ENCODE results near the gene TBC1D23. TPM values are rescaled to one million over a fixed set of nuclear protein-coding genes. Genes with fewer than 3 reads are reported as not detected.

TBC1D23 gene
- total and polyA plus RNA-seq, 2 experiments from 2014 or later: 27.1 to 61.9 TPM

GRCh38 chr3:100330651-100331050 lies 69.9 kb downstream of the TBC1D23 start:
- Histone ChIP-seq H2AFZ (no peak overlapping the region), H3K4me2 (no peak overlapping the region), H3K9me3 (ENCODE audit: low read depth) (no peaks in the 10 kb centered on the region), H3K4me1 (ENCODE audit: insufficient read depth) (peaks cover 11% of the 10 kb centered on the region), H3K27ac (no peak overlapping the region), H3K9me2 (replicated peaks; ENCODE audit: insufficient read depth) (no peaks in the 10 kb centered on the region), H3K4me3 (no peak overlapping the region), H3K27me3 (no peaks in the 10 kb centered on the region), H3K79me2 (peaks cover 5% of the 10 kb centered on the region), H4K20me1 (ENCODE audit: insufficient read depth, poor library complexity, severe bottlenecking) (no peaks in the 10 kb centered on the region), H3K36me3 (replicated peaks; ENCODE audit: insufficient read depth, low read depth) (no peaks in the 10 kb centered on the region)
- DNase-seq (ENCODE audit: low spot score): no peak
- TF ChIP-seq EZH2 (IDR thresholded peaks at IDR 0.05; ENCODE audit: borderline replicate concordance): no peak
- TF ChIP-seq EZH2phosphoT487 (IDR thresholded peaks at IDR 0.05; ENCODE audit: low read depth, severe bottlenecking, unreplicated experiment): no peak
- TF ChIP-seq, protein P1, sequence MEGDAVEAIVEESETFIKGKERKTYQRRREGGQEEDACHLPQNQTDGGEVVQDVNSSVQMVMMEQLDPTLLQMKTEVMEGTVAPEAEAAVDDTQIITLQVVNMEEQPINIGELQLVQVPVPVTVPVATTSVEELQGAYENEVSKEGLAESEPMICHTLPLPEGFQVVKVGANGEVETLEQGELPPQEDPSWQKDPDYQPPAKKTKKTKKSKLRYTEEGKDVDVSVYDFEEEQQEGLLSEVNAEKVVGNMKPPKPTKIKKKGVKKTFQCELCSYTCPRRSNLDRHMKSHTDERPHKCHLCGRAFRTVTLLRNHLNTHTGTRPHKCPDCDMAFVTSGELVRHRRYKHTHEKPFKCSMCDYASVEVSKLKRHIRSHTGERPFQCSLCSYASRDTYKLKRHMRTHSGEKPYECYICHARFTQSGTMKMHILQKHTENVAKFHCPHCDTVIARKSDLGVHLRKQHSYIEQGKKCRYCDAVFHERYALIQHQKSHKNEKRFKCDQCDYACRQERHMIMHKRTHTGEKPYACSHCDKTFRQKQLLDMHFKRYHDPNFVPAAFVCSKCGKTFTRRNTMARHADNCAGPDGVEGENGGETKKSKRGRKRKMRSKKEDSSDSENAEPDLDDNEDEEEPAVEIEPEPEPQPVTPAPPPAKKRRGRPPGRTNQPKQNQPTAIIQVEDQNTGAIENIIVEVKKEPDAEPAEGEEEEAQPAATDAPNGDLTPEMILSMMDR (IDR thresholded peaks at IDR 0.05; ENCODE audit: poor library complexity): no peak
- WGBS (ENCODE audit: low lambda C conversion rate, missing lambda C conversion rate): 84% methylated on average over 5 of the region's 5 CpGs

GRCh38 chr3:100331660-100332059 lies 70.9 kb downstream of the TBC1D23 start:
- H2AFZ ChIP-seq: no peak overlapping the region
- H3K4me1 ChIP-seq (ENCODE audit: insufficient read depth): peaks cover 16% of the 10 kb centered on the region
- H3K27ac ChIP-seq: no peak overlapping the region
- H3K9me2 ChIP-seq (replicated peaks; ENCODE audit: insufficient read depth): no peaks in the 10 kb centered on the region
- H3K4me3 ChIP-seq: no peak overlapping the region
- H3K4me2 ChIP-seq: no peak overlapping the region
- WGBS (ENCODE audit: low lambda C conversion rate, missing lambda C conversion rate): 89% methylated on average over 4 of the region's 4 CpGs
- H4K20me1 ChIP-seq (ENCODE audit: insufficient read depth, poor library complexity, severe bottlenecking): no peaks in the 10 kb centered on the region
- no peaks in the 10 kb centered on the region for H3K27me3 ChIP-seq
- TF ChIP-seq, protein P1 (IDR thresholded peaks at IDR 0.05; ENCODE audit: poor library complexity): no peak
- TF ChIP-seq EZH2phosphoT487 (IDR thresholded peaks at IDR 0.05; ENCODE audit: low read depth, severe bottlenecking, unreplicated experiment) (no peak), EZH2 (IDR thresholded peaks at IDR 0.05; ENCODE audit: borderline replicate concordance) (no peak)
- H3K36me3 ChIP-seq (replicated peaks; ENCODE audit: insufficient read depth, low read depth): no peaks in the 10 kb centered on the region
- H3K9me3 ChIP-seq (ENCODE audit: low read depth): no peaks in the 10 kb centered on the region
- peaks cover 11% of the 10 kb centered on the region for H3K79me2 ChIP-seq
- DNase-seq (ENCODE audit: low spot score): no peak

DNA sequence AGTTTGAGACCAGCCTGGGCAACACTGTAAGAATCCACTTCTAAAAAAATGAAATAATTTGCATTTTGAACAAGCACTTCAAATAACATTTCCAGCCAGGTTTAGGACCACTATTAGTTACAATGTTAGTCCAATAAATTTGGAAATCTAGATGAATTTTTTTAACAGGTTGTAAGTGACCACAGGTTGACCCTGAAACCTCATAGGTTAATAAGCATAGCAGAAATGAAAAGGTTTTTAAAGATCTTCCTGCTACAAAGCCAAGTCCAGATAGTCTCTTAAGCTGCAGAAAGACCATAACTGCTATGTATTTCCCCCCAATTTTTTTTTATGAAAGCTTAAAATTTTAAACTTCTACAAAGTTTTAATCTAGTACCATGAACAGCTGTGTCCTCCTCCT lies 72.3 kb downstream of the TBC1D23 start:
- Histone ChIP-seq H3K9me2 (replicated peaks; ENCODE audit: insufficient read depth) (no peaks in the 10 kb centered on the region), H3K27me3 (no peaks in the 10 kb centered on the region), H3K4me2 (no peak overlapping the region), H2AFZ (no peak overlapping the region), H3K79me2 (peaks cover 11% of the 10 kb centered on the region), H3K4me1 (ENCODE audit: insufficient read depth) (peaks cover 16% of the 10 kb centered on the region), H3K9me3 (ENCODE audit: low read depth) (no peaks in the 10 kb centered on the region), H4K20me1 (ENCODE audit: insufficient read depth, poor library complexity, severe bottlenecking) (no peaks in the 10 kb centered on the region), H3K4me3 (no peak overlapping the region), H3K27ac (no peak overlapping the region), H3K36me3 (replicated peaks; ENCODE audit: insufficient read depth, low read depth) (no peaks in the 10 kb centered on the region)
- no peak for DNase-seq (ENCODE audit: low spot score)
- TF ChIP-seq EZH2phosphoT487 (IDR thresholded peaks at IDR 0.05; ENCODE audit: low read depth, severe bottlenecking, unreplicated experiment): no peak
- TF ChIP-seq, protein P1 (IDR thresholded peaks at IDR 0.05; ENCODE audit: poor library complexity): no peak
- no peak for TF ChIP-seq EZH2 (IDR thresholded peaks at IDR 0.05; ENCODE audit: borderline replicate concordance)
